Gastrocnemius medialis (tissue), 4 donors: ENCODE results near the gene TENT5A. TPM values are rescaled to one million over a fixed set of nuclear protein-coding genes. Genes with fewer than 3 reads are reported as not detected.

Source experiments
- ATAC-seq, 2 donors: fragments of 150-250 bp; one replicate each; pipeline ENCODE4 v1.9.1; 2016
- DNase-seq, 2 donors: peaks; one replicate each; pipeline ENCODE4 v3.0.0-alpha.2; 2019
- H3K27ac ChIP-seq, 4 donors: fragments of 200-600 bp; sonication (generic); 1 replicate in 1 of 4; 2 replicates in 3 of 4; pipeline ENCODE4 v1.5.1; 2016 to 2018; ENCODE audit warnings: mild to moderate bottlenecking in 2 of 4, moderate library complexity in 1 of 4
- H3K27me3 ChIP-seq, 3 donors: fragments of 200-600 bp; sonication (generic) in 2 of 3; 1 replicate in 1 of 3; 2 replicates in 2 of 3; pipeline versions ENCODE4 v1.5.1 to v1.6.0; 2016 to 2019; ENCODE audit warnings: mild to moderate bottlenecking in 1 of 3, moderate library complexity in 1 of 3
- H3K36me3 ChIP-seq, 2 donors: fragments of 200-600 bp; sonication (generic) in 1 of 2; one replicate each; pipeline ENCODE4 v1.5.1; 2017 to 2018
- H3K4me1 ChIP-seq, 2 donors: fragments of 200-600 bp; sonication (generic) in 1 of 2; one replicate each; pipeline ENCODE4 v1.5.1; 2016 to 2017; ENCODE audit warnings: mild to moderate bottlenecking in 2 of 2
- H3K4me3 ChIP-seq, 4 donors: fragments of 200-600 bp; sonication (generic) in 3 of 4; 1 replicate in 1 of 4; 2 replicates in 3 of 4; pipeline ENCODE4 v1.5.1; 2016 to 2019; ENCODE audit warnings: mild to moderate bottlenecking in 2 of 4
- H3K9me3 ChIP-seq, 3 donors: fragments of 200-600 bp; sonication (generic) in 2 of 3; 1 replicate in 1 of 3; 2 replicates in 2 of 3; pipeline ENCODE4 v1.5.1; 2016 to 2019
- POLR2A ChIP-seq, 2 donors: fragments of 450-650 bp; IDR thresholded peaks; one replicate each; pipeline ENCODE4 v1.6.1; 2017; ENCODE audit warnings: antibody characterized with exemption in 2 of 2, mild to moderate bottlenecking in 2 of 2, moderate library complexity in 2 of 2
- in situ Hi-C, 4 donors: fragments of 200-750 bp; cut with MboI; loops; one replicate each; pipeline versions ENCODE4 v1.15.0 to v1.8.0; 2017; ENCODE audit warnings: low sequenced_read_pairs in 4 of 4
- intact Hi-C: fragments of 100-400 bp; cut with DNase I; formaldehyde crosslinking; loops from one replicate; pipeline ENCODE4 v1.15.1; 2023; ENCODE audit warnings: low total_unique reads
- total RNA-seq, 4 donors: library from RNA; depleted of rRNA; stranded (reverse); fragments of >200 nt; gene quantifications; one replicate each; pipeline versions ENCODE4 v1.1.0 to v1.2.3, GENCODE V29; 2016
- TF ChIP-seq, protein P1 (sequence below), 5 experiments: fragments of 450-650 bp in 3 of 5; fragments of 200-600 bp in 2 of 5; sonication (generic) in 2 of 5; IDR thresholded peaks in 4 of 5; conservative IDR thresholded peaks in 1 of 5; 1 replicate in 4 of 5; 2 replicates in 1 of 5; pipeline ENCODE4 v1.5.1; 2016 to 2019; ENCODE audit warnings: antibody characterized with exemption in 5 of 5, mild to moderate bottlenecking in 3 of 5, moderate library complexity in 3 of 5

Gene TENT5A
- total RNA-seq, 4 donors from 2014 or later: 2.4 to 3.1 (median 2.8) TPM

DNA sequence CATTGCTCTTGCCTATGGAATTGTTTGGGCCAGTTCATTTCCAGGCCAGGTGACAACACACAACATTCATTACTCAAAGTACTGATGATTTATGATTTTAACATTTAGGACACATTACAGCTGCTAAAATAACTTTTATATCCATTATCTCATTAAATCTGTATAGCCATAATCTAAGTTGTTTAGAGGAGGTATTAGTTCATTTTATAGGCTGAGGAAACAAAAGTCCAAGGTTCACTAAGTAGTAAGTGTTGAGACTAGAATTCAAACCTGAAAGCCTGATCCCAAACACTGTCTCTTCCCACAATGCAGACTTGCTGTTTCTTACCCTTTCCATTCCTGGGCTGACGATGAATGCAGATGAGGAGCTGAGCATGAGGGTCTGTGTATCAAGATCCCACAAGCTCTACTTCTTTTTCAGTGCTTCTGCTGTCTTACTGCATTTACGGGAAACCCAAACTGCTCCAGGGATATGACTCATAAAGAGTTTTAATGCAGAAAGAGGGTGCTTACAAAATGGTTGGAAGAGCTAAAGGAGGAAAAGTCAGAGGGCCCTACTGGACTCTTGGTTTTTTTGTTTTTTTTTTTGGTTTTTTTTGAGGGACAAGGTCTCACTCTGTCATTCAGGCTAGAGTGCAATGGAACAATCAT lies 17.9 kb downstream of the TENT5A start:
- Histone ChIP-seq H3K4me1 (no peaks in the 10 kb centered on the region), H3K36me3 (no peaks in the 10 kb centered on the region), H3K9me3 (no peaks in the 10 kb centered on the region), H3K27me3 (no peaks in the 10 kb centered on the region), H3K4me3 (no peak overlapping the region), H3K27ac (no peak overlapping the region)
- in situ Hi-C loops: no loop called here
- ATAC-seq (no peak), DNase-seq (no peak)
- TF ChIP-seq, protein P1, sequence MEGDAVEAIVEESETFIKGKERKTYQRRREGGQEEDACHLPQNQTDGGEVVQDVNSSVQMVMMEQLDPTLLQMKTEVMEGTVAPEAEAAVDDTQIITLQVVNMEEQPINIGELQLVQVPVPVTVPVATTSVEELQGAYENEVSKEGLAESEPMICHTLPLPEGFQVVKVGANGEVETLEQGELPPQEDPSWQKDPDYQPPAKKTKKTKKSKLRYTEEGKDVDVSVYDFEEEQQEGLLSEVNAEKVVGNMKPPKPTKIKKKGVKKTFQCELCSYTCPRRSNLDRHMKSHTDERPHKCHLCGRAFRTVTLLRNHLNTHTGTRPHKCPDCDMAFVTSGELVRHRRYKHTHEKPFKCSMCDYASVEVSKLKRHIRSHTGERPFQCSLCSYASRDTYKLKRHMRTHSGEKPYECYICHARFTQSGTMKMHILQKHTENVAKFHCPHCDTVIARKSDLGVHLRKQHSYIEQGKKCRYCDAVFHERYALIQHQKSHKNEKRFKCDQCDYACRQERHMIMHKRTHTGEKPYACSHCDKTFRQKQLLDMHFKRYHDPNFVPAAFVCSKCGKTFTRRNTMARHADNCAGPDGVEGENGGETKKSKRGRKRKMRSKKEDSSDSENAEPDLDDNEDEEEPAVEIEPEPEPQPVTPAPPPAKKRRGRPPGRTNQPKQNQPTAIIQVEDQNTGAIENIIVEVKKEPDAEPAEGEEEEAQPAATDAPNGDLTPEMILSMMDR (IDR thresholded peaks at IDR 0.05 in 4 of 5, conservative IDR thresholded peaks at IDR 0.05 in 1 of 5): no peak
- no peak for TF ChIP-seq POLR2A (IDR thresholded peaks at IDR 0.05)
- intact Hi-C loops: loop anchor here (5.0 kb wide), 1 partner anchor 52 kb away; no protein-coding TSS in a partner anchor

DNA sequence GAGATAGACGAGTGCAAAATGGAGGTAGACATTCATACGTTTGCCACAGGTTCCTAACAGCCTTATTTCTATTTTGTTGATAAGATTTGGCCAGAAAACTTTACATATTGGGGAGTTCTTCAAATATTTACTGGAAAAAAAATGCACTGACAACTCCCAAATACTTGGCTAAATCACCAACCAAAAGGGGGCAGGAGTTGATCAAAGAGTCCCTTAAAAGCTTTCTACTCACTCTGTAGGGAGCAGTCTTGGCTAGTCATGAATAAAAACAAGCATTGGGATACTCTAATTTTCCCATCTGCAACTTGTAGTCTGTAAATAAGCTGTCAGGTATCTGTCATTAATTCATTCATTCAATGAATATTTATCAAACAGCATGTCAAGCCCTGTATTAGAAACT lies 18.4 kb downstream of the TENT5A start:
- ATAC-seq (no peak), DNase-seq (no peak)
- no peaks in the 10 kb centered on the region for H3K4me1 ChIP-seq
- intact Hi-C loops: no loop called here
- H3K4me3 ChIP-seq: no peak overlapping the region
- H3K36me3 ChIP-seq: no peaks in the 10 kb centered on the region
- H3K27ac ChIP-seq: no peak overlapping the region
- H3K9me3 ChIP-seq: no peaks in the 10 kb centered on the region
- in situ Hi-C loops: no loop called here
- TF ChIP-seq POLR2A (IDR thresholded peaks at IDR 0.05): no peak
- TF ChIP-seq, protein P1 (IDR thresholded peaks at IDR 0.05 in 4 of 5, conservative IDR thresholded peaks at IDR 0.05 in 1 of 5): no peak
- no peaks in the 10 kb centered on the region for H3K27me3 ChIP-seq

DNA sequence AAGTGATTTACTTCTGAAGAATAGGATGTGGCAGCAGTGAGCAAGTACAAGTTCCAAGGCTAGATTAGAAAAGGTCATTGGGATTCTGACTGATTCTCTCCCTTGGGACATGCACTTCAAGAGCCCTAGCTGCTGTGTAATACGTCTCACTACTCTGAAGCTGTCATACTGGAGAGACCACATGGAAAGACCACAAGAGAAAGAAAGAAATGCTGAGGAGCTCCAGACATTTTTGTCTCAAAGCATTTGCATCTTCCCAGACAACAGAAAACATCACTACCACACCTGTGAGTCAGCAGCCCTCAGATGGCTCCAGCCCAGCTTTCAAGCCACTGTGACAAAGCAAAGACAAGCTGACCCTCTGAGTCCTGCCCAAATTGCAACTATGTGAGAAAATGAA lies 20.7 kb downstream of the TENT5A start:
- intact Hi-C loops: no loop called here
- Histone ChIP-seq H3K9me3 (no peaks in the 10 kb centered on the region), H3K4me1 (no peaks in the 10 kb centered on the region), H3K27me3 (no peaks in the 10 kb centered on the region), H3K4me3 (no peak overlapping the region), H3K36me3 (no peaks in the 10 kb centered on the region), H3K27ac (no peak overlapping the region)
- TF ChIP-seq POLR2A (IDR thresholded peaks at IDR 0.05): no peak
- TF ChIP-seq, protein P1 (IDR thresholded peaks at IDR 0.05 in 4 of 5, conservative IDR thresholded peaks at IDR 0.05 in 1 of 5): no peak
- ATAC-seq (no peak), DNase-seq (no peak)
- in situ Hi-C loops: no loop called here

DNA sequence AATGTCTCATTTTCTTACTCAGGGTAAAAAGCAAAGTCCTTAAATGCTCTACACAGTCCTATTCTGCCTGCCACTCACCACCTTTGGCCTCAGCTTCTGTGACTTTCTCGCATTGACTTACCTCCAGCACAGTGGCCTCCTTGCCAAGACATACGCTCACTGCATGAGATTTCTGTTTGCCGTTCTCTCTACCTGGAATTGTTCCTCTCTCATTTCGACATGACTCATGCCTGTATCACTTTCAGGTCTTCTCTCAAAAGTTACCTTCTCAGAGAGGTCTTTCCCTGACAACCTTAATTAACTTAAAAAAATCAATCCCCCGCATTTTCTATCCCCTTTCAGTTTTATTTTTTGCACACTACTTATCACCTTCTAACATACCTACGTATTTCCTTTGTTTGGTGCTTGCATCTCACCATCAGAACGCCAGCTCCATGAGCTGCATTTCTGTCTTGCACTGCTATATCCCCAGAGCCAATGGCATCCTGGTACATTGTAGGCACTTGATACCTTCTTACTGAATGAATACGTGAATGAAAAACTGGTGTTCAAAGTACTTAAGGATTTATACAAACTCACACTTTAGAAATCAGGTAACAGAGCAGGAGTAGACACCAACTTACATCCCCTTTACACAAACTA lies 24.5 kb downstream of the TENT5A start:
- intact Hi-C loops: no loop called here
- Histone ChIP-seq H3K4me3 (no peak overlapping the region), H3K36me3 (no peaks in the 10 kb centered on the region), H3K27ac (no peak overlapping the region), H3K27me3 (no peaks in the 10 kb centered on the region), H3K4me1 (no peaks in the 10 kb centered on the region), H3K9me3 (no peaks in the 10 kb centered on the region)
- TF ChIP-seq, protein P1 (IDR thresholded peaks at IDR 0.05 in 4 of 5, conservative IDR thresholded peaks at IDR 0.05 in 1 of 5): no peak
- TF ChIP-seq POLR2A (IDR thresholded peaks at IDR 0.05): no peak
- no peak for DNase-seq
- in situ Hi-C loops: no loop called here
- no peak for ATAC-seq
